Aorta (tissue), 5 donors: ENCODE results near the gene NR3C2. TPM values are rescaled to one million over a fixed set of nuclear protein-coding genes. Genes with fewer than 3 reads are reported as not detected.
A peak's percentile ranks its signal among the peaks of the same experiment; 100 is the strongest.

Source experiments
- ATAC-seq: fragments of 200-7000 bp; cut with Tn5 transposase; one replicate; pipeline ENCODE4 v1.9.1; 2022; ENCODE audit warnings: moderate library complexity; ENCODE audit not compliant: low FRiP score
- DNase-seq, 2 donors: peaks; one replicate each; pipeline ENCODE4 v3.0.0-alpha.2; 2020
- H3K27ac ChIP-seq, 2 donors: one replicate each; pipeline ENCODE4 v1.5.1; 2013; ENCODE audit warnings: low read length in 2 of 2, mild to moderate bottlenecking in 2 of 2, moderate library complexity in 2 of 2, control low read depth in 1 of 2, inconsistent platforms in 1 of 2, low read depth in 1 of 2
- H3K27me3 ChIP-seq, 2 donors: one replicate each; pipeline ENCODE4 v1.6.1; 2013; ENCODE audit warnings: control low read depth in 1 of 2, low read length in 1 of 2, mild to moderate bottlenecking in 1 of 2, moderate library complexity in 1 of 2; ENCODE audit not compliant: insufficient read depth in 2 of 2, control insufficient read depth in 1 of 2
- H3K36me3 ChIP-seq, 2 donors: one replicate each; pipeline ENCODE4 v1.6.1; 2013; ENCODE audit warnings: control low read depth in 1 of 2, low read length in 1 of 2, mild to moderate bottlenecking in 1 of 2; ENCODE audit not compliant: insufficient read depth in 2 of 2, control insufficient read depth in 1 of 2
- H3K4me1 ChIP-seq, 2 donors: one replicate each; pipeline ENCODE4 v1.6.1; 2013; ENCODE audit warnings: low read length in 2 of 2, control low read depth in 1 of 2, mild to moderate bottlenecking in 1 of 2, moderate library complexity in 1 of 2; ENCODE audit not compliant: insufficient read depth in 2 of 2, control insufficient read depth in 1 of 2
- H3K4me3 ChIP-seq, 2 donors: one replicate each; pipeline ENCODE4 v1.5.1; 2013; ENCODE audit warnings: low read length in 2 of 2, control low read depth in 1 of 2, mild to moderate bottlenecking in 1 of 2
- H3K9me3 ChIP-seq: one replicate; pipeline ENCODE4 v1.6.1; 2013; ENCODE audit warnings: mild to moderate bottlenecking, low read length; ENCODE audit not compliant: control insufficient read depth
- WGBS, 2 donors: extraction: QIAGEN DNeasy Blood & Tissue Kit; methylation state at CpG; one replicate each; pipeline ENCODE4 v1.1.7; 2013; 5-methylcytosine and 5-hydroxymethylcytosine counted together
- intact Hi-C, 2 donors: fragments of 100-400 bp; cut with DNase I; formaldehyde crosslinking; loops; one replicate each; pipeline versions ENCODE4 v1.14.2 to v1.15.0; 2022
- polyA plus RNA-seq, 2 donors: library from polyadenylated mRNA; stranded (reverse); fragments of 200-250 nt; gene quantifications; one replicate each; pipeline ENCODE4 v1.2.3, GENCODE V29; 2013
- total RNA-seq, 2 donors: library from RNA; stranded (reverse); fragmentation: NEBNext Ultra II Directional; extraction: Animal tissue kit (Norgen Biotek cat#: 25700); gene quantifications; one replicate each; pipeline ENCODE4 v1.2.1, GENCODE V29; 2021
- donor health status: healthy with polysubstance abuse.
- donor health status: Bipolar disorder and iron deficiency.
- donor health status: DM: no; HTN: no; CAD: no.
- donor health status: DM: no; HTN: no; CAD: no.
- donor health status: DM: yes; HTN: yes; CAD: no.

NR3C2 gene
- total and polyA plus RNA-seq, 4 donors, result 3.4 to 22.9 (median 6.9) TPM

DNA sequence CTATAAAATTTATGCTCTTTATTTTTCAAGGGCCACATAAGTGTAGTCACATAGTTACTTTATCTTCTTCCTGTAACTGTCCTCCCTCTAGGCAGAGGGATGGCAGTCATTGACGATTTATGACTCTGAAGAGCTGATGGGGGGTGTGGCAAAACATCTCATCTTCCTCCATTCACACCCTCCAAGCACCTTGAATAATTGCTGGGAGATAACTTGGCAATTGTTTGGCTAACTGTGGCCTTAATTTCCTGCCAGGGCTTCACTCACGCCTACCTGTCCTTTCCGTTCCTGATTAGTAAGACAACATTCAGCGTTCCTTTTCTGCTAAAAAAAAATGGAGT is 381.1 kb downstream of the NR3C2 start:
- intact Hi-C loops, result no loop called here
- Histone ChIP-seq H3K9me3 (no peaks in the 10 kb centered on the region), H3K27me3 (no peaks in the 10 kb centered on the region), H3K27ac (no peak overlapping the region), H3K4me1 (peaks cover 0 to 2% of the 10 kb centered on the region in 2 donors), H3K36me3 (peaks cover 3 to 4% of the 10 kb centered on the region in 2 donors), H3K4me3 (no peak overlapping the region)
- no peak for ATAC-seq
- 65 to 66% methylated on average over 4 of the region's 4 CpGs for WGBS, 2 donors
- DNase-seq, result no peak

DNA sequence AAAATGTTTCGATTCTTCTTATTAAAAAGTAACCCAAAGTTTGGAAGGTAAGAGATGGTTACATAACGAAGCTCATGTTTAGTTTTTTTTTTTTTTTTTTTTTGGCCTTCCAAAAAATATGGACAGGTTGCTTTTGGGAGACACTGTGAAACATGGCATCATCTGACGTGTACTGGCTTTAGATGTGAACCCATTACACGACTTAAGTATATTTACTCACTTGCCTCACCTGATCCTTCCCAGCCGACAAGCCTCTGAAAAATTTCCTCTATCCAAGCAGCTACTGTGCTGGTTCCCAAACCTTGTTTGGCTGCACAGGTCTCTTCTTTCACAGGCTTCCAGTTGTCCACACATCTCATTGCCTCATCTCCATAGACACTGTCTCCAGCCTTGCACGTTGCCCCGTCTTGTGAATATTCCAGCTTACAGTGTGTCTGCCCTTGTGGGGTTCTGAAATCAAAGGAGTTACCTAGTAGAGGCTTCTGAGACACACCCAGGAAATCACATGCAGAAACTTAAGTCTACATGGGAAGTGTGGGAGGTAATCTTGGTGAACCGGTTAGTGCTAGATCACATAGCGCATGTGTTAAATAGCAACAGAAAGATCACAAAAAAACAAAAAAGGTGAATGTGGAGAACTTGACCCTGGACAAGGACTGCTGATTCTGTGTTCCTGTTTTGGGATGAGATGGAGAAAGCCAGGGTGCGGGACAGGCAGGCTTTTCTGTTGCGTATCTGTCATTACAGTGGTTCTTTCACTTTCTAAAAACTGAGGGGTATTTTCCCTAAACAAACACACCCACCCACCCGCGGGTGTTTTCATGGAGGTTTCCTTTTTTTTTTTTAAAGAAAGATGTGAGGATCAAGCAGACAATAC is 381.7 kb downstream of the NR3C2 start:
- Histone ChIP-seq H3K4me1 (peaks cover 0 to 2% of the 10 kb centered on the region in 2 donors), H3K9me3 (no peaks in the 10 kb centered on the region)
- intact Hi-C loops, result no loop called here

DNA sequence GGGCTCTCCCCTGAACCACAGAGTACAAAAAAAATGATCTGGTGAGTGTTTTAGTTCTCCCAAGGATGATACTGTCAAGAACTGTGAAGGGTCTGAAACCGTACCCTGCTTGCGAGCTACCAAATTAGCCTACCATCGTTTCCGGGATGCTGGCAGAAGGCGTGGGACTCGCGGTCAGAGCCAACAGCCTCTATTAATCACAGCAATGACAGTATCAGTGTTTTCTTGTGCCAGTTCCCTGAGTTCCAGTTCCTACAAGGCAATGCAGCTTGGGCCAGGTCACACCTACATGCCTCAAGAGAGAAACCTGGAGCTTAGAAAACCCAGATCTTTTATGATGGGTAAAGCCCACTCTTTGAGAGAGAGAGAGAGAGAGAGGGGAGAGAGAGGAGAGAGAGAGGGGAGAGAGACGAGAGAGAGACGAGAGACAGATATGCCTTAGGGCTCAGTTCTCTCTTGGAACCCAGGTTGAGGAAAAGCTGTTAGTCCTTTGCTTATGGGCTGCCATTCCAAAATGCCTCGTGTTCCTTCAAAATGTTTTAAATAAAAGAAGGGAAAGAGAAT is 382.5 kb downstream of the NR3C2 start:
- H3K4me1 ChIP-seq, result peaks cover 0 to 2% of the 10 kb centered on the region in 2 donors
- H3K27me3 ChIP-seq, result no peaks in the 10 kb centered on the region
- DNase-seq (no peak), ATAC-seq (no peak)
- 29 to 41% methylated on average over 10 of the region's 10 CpGs for whole genome bisulfite sequencing, 2 donors
- intact Hi-C loops, result no loop called here
- no peak overlapping the region for H3K27ac ChIP-seq
- no peaks in the 10 kb centered on the region for H3K9me3 ChIP-seq
- peaks cover 0 to 4% of the 10 kb centered on the region in 2 donors for H3K36me3 ChIP-seq
- no peak overlapping the region for H3K4me3 ChIP-seq

More for the DNA sequence above, 381.7 kb downstream of the NR3C2 start:
- Histone ChIP-seq H3K27me3 (no peaks in the 10 kb centered on the region), H3K36me3 (peaks cover 1 to 4% of the 10 kb centered on the region in 2 donors), H3K27ac (no peak overlapping the region), H3K4me3 (no peak overlapping the region)
- ATAC-seq (no peak), DNase-seq (no peak)
- 89 to 91% methylated on average over 13 of the region's 13 CpGs for WGBS, 2 donors

DNA sequence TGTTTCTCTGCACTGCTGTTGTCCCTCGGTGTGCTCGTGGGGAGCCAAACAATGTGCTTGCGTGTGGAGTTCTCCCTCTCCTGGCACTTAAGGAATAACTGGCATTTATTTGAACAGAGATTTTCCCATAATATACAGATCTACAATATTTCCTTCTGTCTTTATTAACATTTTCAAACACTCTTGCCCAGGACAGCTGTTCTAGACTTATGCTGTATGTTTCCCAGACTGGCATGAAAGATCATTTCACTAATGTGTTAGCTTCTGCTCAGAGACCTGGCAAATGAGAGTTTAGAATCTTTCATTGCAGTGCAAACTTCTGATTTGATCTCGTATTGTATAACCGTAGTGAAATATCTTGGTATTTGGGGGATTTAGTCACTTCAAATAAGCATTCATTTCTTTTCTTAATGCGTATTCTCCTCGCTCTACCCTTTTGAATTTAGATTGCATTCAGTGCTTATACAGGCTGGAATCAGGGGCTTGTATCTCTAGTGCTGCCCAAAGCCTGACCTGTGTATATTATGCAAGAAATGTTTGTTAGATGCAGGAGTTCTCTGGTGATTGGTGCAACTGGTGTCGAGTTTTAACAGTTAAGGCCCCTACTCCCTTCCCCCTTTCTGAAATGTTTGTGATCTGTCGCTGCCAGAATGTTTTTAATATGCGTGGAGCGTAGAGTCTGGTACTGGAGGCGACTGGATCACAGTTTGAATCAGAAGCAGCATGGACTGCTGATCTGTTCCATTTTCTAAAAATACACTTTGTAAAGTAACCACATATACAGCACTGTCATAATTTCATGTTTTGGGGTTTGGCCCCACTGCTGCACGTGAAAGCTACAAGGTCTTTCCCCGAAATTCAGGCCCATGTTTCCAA is 384.0 kb downstream of the NR3C2 start:
- peaks cover 2 to 11% of the 10 kb centered on the region in 2 donors for H3K4me1 ChIP-seq
- no peaks in the 10 kb centered on the region for H3K9me3 ChIP-seq
- H3K27ac ChIP-seq, result no peak overlapping the region
- ATAC-seq (no peak), DNase-seq (no peak)
- H3K4me3 ChIP-seq, result no peak overlapping the region
- intact Hi-C loops, result no loop called here
- no peaks in the 10 kb centered on the region for H3K27me3 ChIP-seq
- 87% methylated on average over 14 of the region's 14 CpGs for WGBS, 2 donors
- H3K36me3 ChIP-seq, result peaks cover 0 to 3% of the 10 kb centered on the region in 2 donors

DNA sequence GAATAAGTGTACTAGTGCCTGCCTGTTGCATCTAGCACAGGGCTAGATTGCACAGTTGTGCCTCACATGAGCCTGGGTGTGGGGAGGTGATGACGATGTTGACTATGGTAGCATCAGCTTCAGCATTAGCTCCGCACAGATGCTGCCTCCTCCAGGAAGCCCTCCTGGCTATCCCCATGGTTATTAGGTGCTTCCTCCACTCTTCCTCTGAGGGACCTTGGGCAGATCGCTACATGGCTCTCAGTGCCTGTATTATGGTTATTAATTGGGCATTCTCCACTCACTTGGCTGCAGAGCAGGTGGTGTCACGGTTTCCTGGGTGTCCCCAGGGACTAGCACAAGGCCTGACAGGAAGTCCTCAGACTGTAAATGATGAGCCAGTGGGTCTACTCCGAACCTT is 384.7 kb downstream of the NR3C2 start:
- no peaks in the 10 kb centered on the region for H3K36me3 ChIP-seq
- ATAC-seq (no peak), DNase-seq (no peak)
- peaks cover 2 to 15% of the 10 kb centered on the region in 2 donors for H3K4me1 ChIP-seq
- H3K4me3 ChIP-seq, result no peak overlapping the region
- intact Hi-C loops, result no loop called here
- no peaks in the 10 kb centered on the region for H3K27me3 ChIP-seq
- 85 to 92% methylated on average over 5 of the region's 5 CpGs for WGBS, 2 donors
- no peaks in the 10 kb centered on the region for H3K9me3 ChIP-seq
- H3K27ac ChIP-seq, result no peak overlapping the region

DNA sequence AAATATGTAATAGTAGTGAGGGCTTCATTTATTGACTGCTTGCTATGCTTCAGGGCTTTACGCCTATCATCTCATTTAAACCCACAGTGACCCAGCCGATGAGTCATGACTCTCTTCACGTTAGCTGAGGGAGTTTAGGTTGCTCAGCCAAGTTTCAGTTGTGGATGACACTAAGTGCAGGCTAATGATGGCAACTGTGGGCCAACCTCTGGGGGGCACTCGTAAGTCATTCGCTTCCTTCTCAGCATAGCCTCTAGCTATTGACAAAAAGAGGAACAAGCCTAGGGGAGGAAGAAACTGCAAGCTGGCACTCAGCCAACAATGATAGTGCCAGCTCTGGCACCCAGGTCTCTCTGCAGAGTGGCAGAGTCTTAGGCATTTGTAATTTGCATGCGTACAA is 385.3 kb downstream of the NR3C2 start:
- H3K27ac ChIP-seq, result no peak overlapping the region
- DNase-seq (peak in 1 of 2 donors; percentile 88), ATAC-seq (peak; percentile 39)
- H3K36me3 ChIP-seq, result no peaks in the 10 kb centered on the region
- H3K4me1 ChIP-seq, result peaks cover 2 to 15% of the 10 kb centered on the region in 2 donors
- no peaks in the 10 kb centered on the region for H3K9me3 ChIP-seq
- WGBS, 2 donors, result 74% methylated on average over 6 of the region's 6 CpGs
- H3K27me3 ChIP-seq, result no peaks in the 10 kb centered on the region
- H3K4me3 ChIP-seq, result no peak overlapping the region
- intact Hi-C loops, result no loop called here

DNA sequence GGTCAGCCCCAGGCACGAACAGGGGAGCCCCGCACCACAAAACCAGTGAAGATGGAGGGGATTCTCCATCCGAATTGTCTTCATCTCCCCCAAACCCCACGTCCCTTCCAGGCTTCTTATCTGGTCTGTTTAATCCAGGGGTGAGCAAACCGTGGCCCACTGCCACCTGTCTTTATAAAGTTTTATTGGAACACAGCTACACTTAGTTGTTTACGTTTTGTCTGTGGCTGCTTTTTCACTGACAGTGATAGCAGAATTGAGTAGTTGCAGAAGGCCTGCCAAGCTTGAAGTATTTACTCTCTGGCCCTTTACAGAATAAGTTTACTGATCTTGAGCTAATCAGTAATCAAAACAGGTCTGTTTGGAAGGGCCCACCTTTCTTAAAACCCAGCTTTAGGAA is 386.4 kb downstream of the NR3C2 start:
- Histone ChIP-seq H3K4me3 (no peak overlapping the region), H3K4me1 (peaks cover 2 to 15% of the 10 kb centered on the region in 2 donors), H3K27me3 (no peaks in the 10 kb centered on the region), H3K27ac (no peak overlapping the region), H3K36me3 (no peaks in the 10 kb centered on the region), H3K9me3 (no peaks in the 10 kb centered on the region)
- intact Hi-C loops, result no loop called here
- DNase-seq, result no peak
- 81 to 86% methylated on average over 6 of the region's 6 CpGs for WGBS, 2 donors
- no peak for ATAC-seq

DNA sequence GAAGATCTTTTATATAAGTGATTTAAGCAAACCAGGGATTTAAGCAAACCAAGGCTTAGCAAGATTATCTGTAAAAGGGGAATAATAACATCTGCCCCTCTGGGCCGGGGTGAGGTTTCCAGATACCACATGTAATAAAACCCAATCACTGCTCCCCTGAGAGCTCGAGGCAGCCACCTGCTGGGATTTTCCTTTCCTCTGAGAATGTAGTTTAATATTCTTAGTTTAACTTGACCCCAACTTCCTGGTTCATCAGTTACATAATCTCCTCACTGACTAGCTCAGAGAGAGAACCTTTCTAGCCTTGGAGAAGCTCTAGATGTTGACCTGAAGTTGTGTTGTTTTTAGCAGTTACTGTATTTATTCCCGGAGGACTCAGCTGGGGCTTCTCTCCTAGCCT is 387.9 kb downstream of the NR3C2 start:
- no peak overlapping the region for H3K27ac ChIP-seq
- no peak overlapping the region for H3K4me3 ChIP-seq
- DNase-seq (no peak), ATAC-seq (no peak)
- H3K27me3 ChIP-seq, result no peaks in the 10 kb centered on the region
- H3K36me3 ChIP-seq, result peaks cover 0 to under 1% of the 10 kb centered on the region in 2 donors
- H3K4me1 ChIP-seq, result peaks cover 0 to 15% of the 10 kb centered on the region in 2 donors
- WGBS, 2 donors, result 65 to 75% methylated on average over 3 of the region's 3 CpGs
- no peaks in the 10 kb centered on the region for H3K9me3 ChIP-seq
- intact Hi-C loops, result no loop called here
